HEK293 (cell line): Measurements from ENCODE around the gene WWTR1.

Source experiments
- CTCF ChIA-PET: fragments of 350-600 bp; formaldehyde crosslinking; extraction: SDS; loops from one replicate; lab custom pipeline; 2021; ENCODE audit warnings: antibody characterized with exemption; lab: Yijun Ruan, JAX
- POLR2A ChIA-PET: fragments of 300-600 bp; formaldehyde crosslinking; extraction: SDS; loops from one replicate; lab custom pipeline; 2020; ENCODE audit warnings: antibody characterized with exemption, inconsistent platforms; lab: Yijun Ruan, JAX
- H3K27ac ChIP-seq: fragments of 200-500 bp; sonication (Bioruptor generic); 2 replicates; pipeline ENCODE4 v1.5.1; 2014; ENCODE audit warnings: low read depth, low read length, control low read depth, inconsistent platforms; ENCODE audit errors: extremely low read depth
- H3K36me3 ChIP-seq, 2 experiments: fragments of 200-500 bp in 1 of 2; sonication (Bioruptor generic) in 1 of 2; 1 replicate in 1 of 2; 2 replicates in 1 of 2; pipeline ENCODE4 v1.5.1; 2014 to 2017; ENCODE audit warnings: inconsistent platforms in 2 of 2, low read length in 2 of 2; ENCODE audit not compliant: control insufficient read depth in 2 of 2, insufficient read depth in 1 of 2
- H3K4me1 ChIP-seq: fragments of 200-500 bp; sonication (Bioruptor generic); 2 replicates; pipeline ENCODE4 v1.5.1; 2014; ENCODE audit warnings: mild to moderate bottlenecking, low read length, inconsistent platforms; ENCODE audit not compliant: control insufficient read depth, insufficient read depth
- H3K4me3 ChIP-seq: 2 replicates; pipeline ENCODE4 v1.5.1; 2011; ENCODE audit warnings: low read depth, mild to moderate bottlenecking, control low read depth, low read length, moderate library complexity
- H3K9me3 ChIP-seq: fragments of 200-500 bp; sonication (Bioruptor generic); 2 replicates; pipeline ENCODE4 v1.5.1; 2014; ENCODE audit warnings: low read depth, low read length, inconsistent platforms; ENCODE audit not compliant: control insufficient read depth, insufficient read depth
- KLF10 ChIP-seq: fragments of 450-650 bp; IDR thresholded peaks from 2 replicates; pipeline ENCODE4 v1.5.1; 2018; ENCODE audit warnings: missing biosample characterization, mild to moderate bottlenecking, missing genetic modification characterization
- SP2 ChIP-seq: fragments of 450-650 bp; formaldehyde crosslinking; IDR thresholded peaks from 2 replicates; pipeline ENCODE4 v1.5.1; 2016; ENCODE audit warnings: missing biosample characterization, missing genetic modification characterization
- ZBTB17 ChIP-seq: fragments of 450-650 bp; formaldehyde crosslinking; IDR thresholded peaks from 2 replicates; pipeline ENCODE4 v1.5.1; 2016; ENCODE audit warnings: missing biosample characterization, missing genetic modification characterization
- ZBTB26 ChIP-seq: fragments of 450-650 bp; formaldehyde crosslinking; optimal IDR thresholded peaks from 2 replicates; pipeline ENCODE3; 2016; ENCODE audit warnings: missing biosample characterization, mild to moderate bottlenecking, missing genetic modification characterization
- ZBTB48 ChIP-seq: fragments of 450-650 bp; formaldehyde crosslinking; IDR thresholded peaks from 2 replicates; pipeline ENCODE4 v1.5.1; 2016; ENCODE audit warnings: missing biosample characterization, missing genetic modification characterization
- ZEB2 ChIP-seq: fragments of 450-650 bp; formaldehyde crosslinking; IDR thresholded peaks from 2 replicates; pipeline ENCODE4 v1.5.1; 2016; ENCODE audit warnings: missing biosample characterization, missing genetic modification characterization
- ZNF132 ChIP-seq: fragments of 450-650 bp; formaldehyde crosslinking; IDR thresholded peaks from 2 replicates; pipeline ENCODE4 v1.5.1; 2017; ENCODE audit warnings: missing biosample characterization, missing genetic modification characterization, borderline replicate concordance
- ZNF214 ChIP-seq: fragments of 450-650 bp; formaldehyde crosslinking; IDR thresholded peaks from 2 replicates; pipeline ENCODE4 v1.5.1; 2017; ENCODE audit warnings: missing biosample characterization, mild to moderate bottlenecking, missing genetic modification characterization, borderline replicate concordance
- ZNF239 ChIP-seq: fragments of 450-650 bp; formaldehyde crosslinking; IDR thresholded peaks from 2 replicates; pipeline ENCODE4 v1.5.1; 2016; ENCODE audit warnings: missing biosample characterization, missing genetic modification characterization
- ZNF266 ChIP-seq: fragments of 450-650 bp; formaldehyde crosslinking; IDR thresholded peaks from 2 replicates; pipeline ENCODE4 v1.5.1; 2016; ENCODE audit warnings: missing biosample characterization, missing genetic modification characterization, low read depth
- ZNF362 ChIP-seq: fragments of 450-650 bp; formaldehyde crosslinking; IDR thresholded peaks from 2 replicates; pipeline ENCODE4 v1.5.1; 2016; ENCODE audit warnings: missing biosample characterization, missing genetic modification characterization
- ZNF391 ChIP-seq: fragments of 450-650 bp; formaldehyde crosslinking; IDR thresholded peaks from 2 replicates; pipeline ENCODE4 v1.5.1; 2016; ENCODE audit warnings: low read depth, missing biosample characterization, missing genetic modification characterization, borderline replicate concordance
- ZNF529 ChIP-seq: fragments of 450-650 bp; formaldehyde crosslinking; IDR thresholded peaks from 2 replicates; pipeline ENCODE4 v1.5.1; 2017; ENCODE audit warnings: missing genetic modification characterization, missing biosample characterization; ENCODE audit not compliant: insufficient replicate concordance
- ZNF549 ChIP-seq: fragments of 450-650 bp; IDR thresholded peaks from 2 replicates; pipeline ENCODE4 v1.5.1; 2018; ENCODE audit warnings: missing biosample characterization, missing genetic modification characterization, mild to moderate bottlenecking, inconsistent platforms, moderate library complexity
- ZNF585B ChIP-seq: fragments of 450-650 bp; formaldehyde crosslinking; IDR thresholded peaks from 2 replicates; pipeline ENCODE4 v1.5.1; 2016; ENCODE audit warnings: missing biosample characterization, missing genetic modification characterization
- ZNF664 ChIP-seq: fragments of 450-650 bp; formaldehyde crosslinking; IDR thresholded peaks from 2 replicates; pipeline ENCODE4 v1.5.1; 2016; ENCODE audit warnings: missing biosample characterization, missing genetic modification characterization
- ZNF747 ChIP-seq: fragments of 450-650 bp; formaldehyde crosslinking; IDR thresholded peaks from 2 replicates; pipeline ENCODE4 v1.5.1; 2016; ENCODE audit warnings: missing biosample characterization, missing genetic modification characterization
- ZNF791 ChIP-seq: fragments of 450-650 bp; formaldehyde crosslinking; IDR thresholded peaks from 2 replicates; pipeline ENCODE4 v1.5.1; 2016; ENCODE audit warnings: missing biosample characterization, missing genetic modification characterization
- ZNF837 ChIP-seq: fragments of 450-650 bp; formaldehyde crosslinking; IDR thresholded peaks from 2 replicates; pipeline ENCODE4 v1.5.1; 2016; ENCODE audit warnings: missing biosample characterization, missing genetic modification characterization
- ZSCAN16 ChIP-seq: fragments of 450-650 bp; formaldehyde crosslinking; IDR thresholded peaks from 2 replicates; pipeline ENCODE4 v1.5.1; 2016; ENCODE audit warnings: missing biosample characterization, missing genetic modification characterization
- ZSCAN30 ChIP-seq: fragments of 450-650 bp; IDR thresholded peaks from 2 replicates; pipeline ENCODE4 v1.5.1; 2018; ENCODE audit warnings: missing biosample characterization, mild to moderate bottlenecking, missing genetic modification characterization, moderate library complexity
- TF ChIP-seq, protein P1 (sequence below): IDR thresholded peaks from 2 replicates; pipeline ENCODE4 v1.6.1; 2011; ENCODE audit warnings: mild to moderate bottlenecking, low read depth, low read length, borderline replicate concordance
- TF ChIP-seq, protein P2 (sequence below): fragments of 450-650 bp; formaldehyde crosslinking; IDR thresholded peaks from 2 replicates; pipeline ENCODE4 v1.5.1; 2017; ENCODE audit warnings: missing biosample characterization, missing genetic modification characterization
- TF ChIP-seq, protein P3 (sequence below): fragments of 450-650 bp; formaldehyde crosslinking; IDR thresholded peaks from 2 replicates; pipeline ENCODE4 v1.5.1; 2016; ENCODE audit warnings: missing biosample characterization, missing genetic modification characterization
- TF ChIP-seq, protein P4 (sequence below): fragments of 450-650 bp; formaldehyde crosslinking; IDR thresholded peaks from 2 replicates; pipeline ENCODE4 v1.5.1; 2016; ENCODE audit warnings: missing biosample characterization, missing genetic modification characterization

The WWTR1 gene

GRCh38 chr3:149548669-149549065, 109.2 kb downstream of the WWTR1 start (continued):
- TF ChIP-seq, protein P1, sequence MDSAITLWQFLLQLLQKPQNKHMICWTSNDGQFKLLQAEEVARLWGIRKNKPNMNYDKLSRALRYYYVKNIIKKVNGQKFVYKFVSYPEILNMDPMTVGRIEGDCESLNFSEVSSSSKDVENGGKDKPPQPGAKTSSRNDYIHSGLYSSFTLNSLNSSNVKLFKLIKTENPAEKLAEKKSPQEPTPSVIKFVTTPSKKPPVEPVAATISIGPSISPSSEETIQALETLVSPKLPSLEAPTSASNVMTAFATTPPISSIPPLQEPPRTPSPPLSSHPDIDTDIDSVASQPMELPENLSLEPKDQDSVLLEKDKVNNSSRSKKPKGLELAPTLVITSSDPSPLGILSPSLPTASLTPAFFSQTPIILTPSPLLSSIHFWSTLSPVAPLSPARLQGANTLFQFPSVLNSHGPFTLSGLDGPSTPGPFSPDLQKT = no peak
- TF ChIP-seq ZBTB17 = no peak
- TF ChIP-seq ZNF266 = no peak
- no peak for TF ChIP-seq ZNF214 (tag by site-specific recombination)
- TF ChIP-seq ZNF747 (tag by site-specific recombination) = no peak
- TF ChIP-seq, protein P2, sequence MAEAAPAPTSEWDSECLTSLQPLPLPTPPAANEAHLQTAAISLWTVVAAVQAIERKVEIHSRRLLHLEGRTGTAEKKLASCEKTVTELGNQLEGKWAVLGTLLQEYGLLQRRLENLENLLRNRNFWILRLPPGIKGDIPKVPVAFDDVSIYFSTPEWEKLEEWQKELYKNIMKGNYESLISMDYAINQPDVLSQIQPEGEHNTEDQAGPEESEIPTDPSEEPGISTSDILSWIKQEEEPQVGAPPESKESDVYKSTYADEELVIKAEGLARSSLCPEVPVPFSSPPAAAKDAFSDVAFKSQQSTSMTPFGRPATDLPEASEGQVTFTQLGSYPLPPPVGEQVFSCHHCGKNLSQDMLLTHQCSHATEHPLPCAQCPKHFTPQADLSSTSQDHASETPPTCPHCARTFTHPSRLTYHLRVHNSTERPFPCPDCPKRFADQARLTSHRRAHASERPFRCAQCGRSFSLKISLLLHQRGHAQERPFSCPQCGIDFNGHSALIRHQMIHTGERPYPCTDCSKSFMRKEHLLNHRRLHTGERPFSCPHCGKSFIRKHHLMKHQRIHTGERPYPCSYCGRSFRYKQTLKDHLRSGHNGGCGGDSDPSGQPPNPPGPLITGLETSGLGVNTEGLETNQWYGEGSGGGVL (tag by site-specific recombination) = no peak
- no peak for TF ChIP-seq ZNF362 (tag by site-specific recombination)

GRCh38 chr3:149547954-149548668, 109.7 kb downstream of the WWTR1 start:
- Histone ChIP-seq H3K9me3 (no peaks in the 10 kb centered on the region), H3K36me3 (no peaks in the 10 kb centered on the region), H3K27ac (no peak overlapping the region), H3K4me3 (no peak overlapping the region), H3K4me1 (no peaks in the 10 kb centered on the region)
- TF ChIP-seq SP2 (tag by site-specific recombination) (no peak), ZNF585B (tag by site-specific recombination) (no peak), ZNF791 (no peak), ZNF214 (tag by site-specific recombination) (no peak), ZBTB26 (tag by site-specific recombination) (no peak), ZNF266 (no peak), ZNF529 (tag by site-specific recombination) (no peak)
- TF ChIP-seq, protein P3, sequence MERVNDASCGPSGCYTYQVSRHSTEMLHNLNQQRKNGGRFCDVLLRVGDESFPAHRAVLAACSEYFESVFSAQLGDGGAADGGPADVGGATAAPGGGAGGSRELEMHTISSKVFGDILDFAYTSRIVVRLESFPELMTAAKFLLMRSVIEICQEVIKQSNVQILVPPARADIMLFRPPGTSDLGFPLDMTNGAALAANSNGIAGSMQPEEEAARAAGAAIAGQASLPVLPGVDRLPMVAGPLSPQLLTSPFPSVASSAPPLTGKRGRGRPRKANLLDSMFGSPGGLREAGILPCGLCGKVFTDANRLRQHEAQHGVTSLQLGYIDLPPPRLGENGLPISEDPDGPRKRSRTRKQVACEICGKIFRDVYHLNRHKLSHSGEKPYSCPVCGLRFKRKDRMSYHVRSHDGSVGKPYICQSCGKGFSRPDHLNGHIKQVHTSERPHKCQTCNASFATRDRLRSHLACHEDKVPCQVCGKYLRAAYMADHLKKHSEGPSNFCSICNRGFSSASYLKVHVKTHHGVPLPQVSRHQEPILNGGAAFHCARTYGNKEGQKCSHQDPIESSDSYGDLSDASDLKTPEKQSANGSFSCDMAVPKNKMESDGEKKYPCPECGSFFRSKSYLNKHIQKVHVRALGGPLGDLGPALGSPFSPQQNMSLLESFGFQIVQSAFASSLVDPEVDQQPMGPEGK (tag by site-specific recombination) = no peak
- CTCF ChIA-PET = interaction anchor here (0.6 to 1.2 kb wide), 2 partner anchors 13 to 15 kb away, joined by 3 to 4 read pairs; no protein-coding TSS in a partner anchor
- POLR2A ChIA-PET = no interaction called here

DNA sequence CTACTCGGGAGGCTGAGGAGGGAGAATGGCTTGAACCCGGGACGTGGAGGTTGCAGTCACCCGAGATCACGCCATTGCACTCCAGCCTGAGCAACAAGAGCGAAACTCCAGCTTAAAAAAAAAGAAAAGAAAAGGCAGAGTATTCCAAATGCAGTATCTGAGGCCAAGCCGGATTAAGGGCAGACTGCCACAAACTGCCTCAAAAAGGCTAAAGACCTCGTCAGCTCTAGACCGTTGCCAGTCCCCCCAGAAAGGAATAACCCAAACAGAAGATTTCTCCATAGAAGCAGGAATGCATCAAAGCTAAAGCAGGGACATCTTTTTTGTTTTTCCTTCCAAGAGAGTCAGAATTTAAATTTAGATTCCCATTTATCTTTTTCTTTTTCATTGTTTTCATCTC, 110.4 kb downstream of the WWTR1 start:
- Histone ChIP-seq H3K9me3 (no peaks in the 10 kb centered on the region), H3K36me3 (no peaks in the 10 kb centered on the region), H3K4me3 (no peak overlapping the region), H3K27ac (no peak overlapping the region), H3K4me1 (no peaks in the 10 kb centered on the region)
- ChIA-PET CTCF (interaction anchor here (1.2 to 1.5 kb wide), 2 partner anchors 15 to 224 kb away, joined by 4 read pairs; no protein-coding TSS in a partner anchor), POLR2A (no interaction called here)
- TF ChIP-seq ZEB2 (tag by site-specific recombination) = no peak
- TF ChIP-seq ZNF132 = no peak
- no peak for TF ChIP-seq ZNF239
- no peak for TF ChIP-seq ZSCAN16 (tag by site-specific recombination)
- no peak for TF ChIP-seq ZBTB48
- TF ChIP-seq ZSCAN30 (tag by site-specific recombination) = no peak
- no peak for TF ChIP-seq ZNF664 (tag by site-specific recombination)
- no peak for TF ChIP-seq ZNF391 (tag by site-specific recombination)
- no peak for TF ChIP-seq ZNF549 (tag by site-specific recombination)
- TF ChIP-seq, protein P4, sequence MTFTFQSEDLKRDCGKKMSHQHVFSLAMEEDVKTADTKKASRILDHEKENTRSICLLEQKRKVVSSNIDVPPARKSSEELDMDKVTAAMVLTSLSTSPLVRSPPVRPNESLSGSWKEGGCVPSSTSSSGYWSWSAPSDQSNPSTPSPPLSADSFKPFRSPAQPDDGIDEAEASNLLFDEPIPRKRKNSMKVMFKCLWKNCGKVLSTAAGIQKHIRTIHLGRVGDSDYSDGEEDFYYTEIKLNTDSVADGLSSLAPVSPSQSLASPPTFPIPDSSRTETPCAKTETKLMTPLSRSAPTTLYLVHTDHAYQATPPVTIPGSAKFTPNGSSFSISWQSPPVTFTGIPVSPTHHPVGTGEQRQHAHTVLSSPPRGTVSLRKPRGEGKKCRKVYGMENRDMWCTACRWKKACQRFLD (tag by site-specific recombination) = no peak
- no peak for TF ChIP-seq ZNF791
- TF ChIP-seq ZNF837 = no peak
- TF ChIP-seq KLF10 (tag by site-specific recombination) = no peak
